Mucosa of gallbladder (tissue), 1 donor: Measurements from ENCODE around the gene UGT2A1. TPM values are rescaled to one million over a fixed set of nuclear protein-coding genes. Genes with fewer than 3 reads are reported as not detected.
"Not testable (repeated sequence)": the region's sequence is repeated elsewhere in the genome, so short reads cannot be mapped to it uniquely, and the experiment has no call there.

ENCODE experiments used
- DNase-seq: peaks from one replicate; pipeline ENCODE4 v3.0.0-alpha.2; 2020; ENCODE audit warnings: low spot score
- total RNA-seq: library from RNA; stranded (reverse); gene quantifications from one replicate; pipeline ENCODE4 v1.2.1, GENCODE V29; 2021
- donor health status: DM: no; HTN: no; CAD: no.

UGT2A1 gene
- total RNA-seq = not detected

DNA sequence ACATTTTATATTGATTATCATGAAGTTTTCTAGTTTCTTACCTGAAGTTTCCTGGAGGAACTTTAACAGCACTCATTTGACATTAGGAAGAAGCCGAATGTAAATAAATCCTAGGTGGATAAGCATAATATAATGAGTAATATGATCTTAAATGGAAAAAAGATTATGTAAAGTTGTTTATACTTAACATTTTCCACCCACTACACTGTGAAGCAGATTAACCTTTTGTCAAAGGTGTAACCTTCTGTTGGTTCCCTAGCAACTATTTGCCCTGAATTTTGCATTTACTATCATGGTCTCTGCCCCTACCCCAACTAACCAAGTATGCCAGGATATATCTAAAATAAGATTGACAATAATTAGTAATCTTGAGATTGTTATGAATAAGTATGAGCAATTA lies at the start of gene UGT2A1:
UGT2A1 (minus strand) TSS at position 101 of the 400 bp plus-strand sequence. CDS start 5,603 bp downstream, outside the sequence.
- DNase-seq = no peak

DNA sequence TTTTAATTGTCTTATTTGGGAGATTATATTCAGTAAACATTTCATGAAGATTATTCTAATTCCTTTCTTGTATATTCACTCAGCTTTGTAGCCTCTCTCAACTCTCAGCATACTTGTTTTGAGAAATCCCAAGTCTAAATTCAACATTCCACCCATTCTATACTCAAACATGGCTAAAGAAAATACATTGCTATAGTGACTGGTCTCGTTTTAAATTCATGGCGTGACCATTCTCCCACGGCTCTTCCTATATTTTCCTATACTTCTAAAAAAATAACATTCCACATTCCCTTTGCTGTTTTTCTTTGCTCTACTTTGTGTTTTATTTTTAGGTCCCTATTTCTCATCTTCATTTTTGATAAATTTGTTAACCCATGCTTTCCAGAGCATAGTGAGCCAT lies 49.2 kb upstream of the UGT2A1 start:
- DNase-seq = no peak

DNA sequence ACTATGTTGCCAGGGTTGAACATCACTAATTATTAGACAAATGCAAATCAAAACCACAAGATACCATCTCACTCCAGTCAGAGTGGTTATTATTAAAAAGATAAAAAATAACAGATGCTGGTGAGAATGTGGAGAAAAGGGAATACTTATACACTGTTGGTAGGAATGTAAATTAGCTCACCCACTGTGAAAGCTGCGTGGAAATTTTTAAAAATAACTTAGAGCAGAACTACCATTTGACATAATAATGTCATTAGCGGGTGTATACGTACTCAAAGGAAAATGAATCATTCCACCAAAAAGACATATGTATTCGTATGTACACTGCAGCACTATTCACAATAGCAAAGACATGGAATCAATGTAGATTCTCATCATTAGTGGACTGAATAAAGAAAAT lies 48.6 kb upstream of the UGT2A1 start:
- no peak for DNase-seq

DNA sequence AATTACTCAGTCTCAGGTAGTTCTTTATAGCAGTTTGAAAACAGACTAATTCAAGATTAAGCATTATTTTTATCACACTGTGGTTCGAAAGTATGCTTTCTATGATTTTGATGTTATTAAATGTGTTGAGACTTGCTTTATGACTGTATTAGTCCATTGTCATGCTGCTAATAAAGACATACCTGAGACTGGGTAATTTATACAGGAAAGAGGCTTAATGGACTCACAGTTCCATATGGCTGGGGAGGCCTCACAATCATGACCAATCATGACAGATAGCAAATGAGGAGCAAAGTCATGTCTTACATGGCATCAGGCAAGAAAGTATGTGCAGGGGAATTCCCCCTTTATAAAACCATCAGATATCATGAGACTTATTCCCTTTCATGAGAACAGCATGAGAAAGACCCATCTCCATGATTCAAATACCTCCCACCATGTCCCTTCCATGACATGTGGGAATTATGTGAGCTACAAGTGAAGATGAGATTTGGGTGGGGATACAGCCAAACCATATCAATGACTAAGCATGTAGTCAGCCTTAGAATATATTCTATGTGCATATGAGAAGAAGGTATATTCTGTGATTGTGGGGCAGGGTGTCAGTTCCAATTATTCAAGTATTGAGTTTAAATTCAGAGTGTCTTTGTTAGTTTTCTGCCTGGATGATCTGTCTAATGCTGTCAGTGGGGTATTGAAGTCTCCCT lies 44.6 kb upstream of the UGT2A1 start:
- no peak for DNase-seq

DNA sequence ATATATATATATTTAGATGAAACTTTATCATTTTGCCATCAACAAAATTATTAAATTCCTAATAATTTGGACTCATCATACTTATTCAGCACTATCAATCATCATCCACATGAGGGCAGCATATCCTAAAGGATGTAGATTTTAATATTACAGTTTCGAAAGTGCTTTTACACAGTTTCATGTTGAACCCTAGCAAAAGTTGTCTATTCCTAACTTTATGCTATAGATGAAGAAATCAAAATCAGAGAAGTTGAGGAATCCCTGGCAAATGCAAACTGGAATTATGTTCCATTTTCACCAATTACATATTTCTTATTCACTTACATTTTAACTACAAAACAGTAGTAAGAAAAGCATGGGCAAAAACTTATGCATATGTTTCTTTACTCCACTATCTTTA lies 36.6 kb upstream of the UGT2A1 start:
- DNase-seq = no peak

DNA sequence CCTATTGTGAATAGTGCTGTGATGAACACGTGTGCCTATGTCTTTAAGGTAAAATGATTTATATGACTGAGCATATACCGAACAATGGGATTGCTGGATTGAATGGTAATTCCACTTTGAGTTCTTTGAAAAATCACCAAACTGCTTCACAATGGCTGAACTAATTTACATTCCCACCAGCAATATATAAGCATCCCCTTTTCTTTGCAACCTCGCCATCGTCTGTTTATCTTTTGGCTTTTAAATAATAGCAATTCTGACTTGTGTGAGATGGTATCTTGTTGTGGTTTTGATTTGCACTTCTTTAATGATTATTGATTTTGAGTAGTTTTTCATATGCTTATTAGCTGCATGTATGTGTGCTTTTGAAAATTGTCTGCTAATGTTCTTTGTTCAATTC lies 31.8 kb upstream of the UGT2A1 start:
- no peak for DNase-seq

DNA sequence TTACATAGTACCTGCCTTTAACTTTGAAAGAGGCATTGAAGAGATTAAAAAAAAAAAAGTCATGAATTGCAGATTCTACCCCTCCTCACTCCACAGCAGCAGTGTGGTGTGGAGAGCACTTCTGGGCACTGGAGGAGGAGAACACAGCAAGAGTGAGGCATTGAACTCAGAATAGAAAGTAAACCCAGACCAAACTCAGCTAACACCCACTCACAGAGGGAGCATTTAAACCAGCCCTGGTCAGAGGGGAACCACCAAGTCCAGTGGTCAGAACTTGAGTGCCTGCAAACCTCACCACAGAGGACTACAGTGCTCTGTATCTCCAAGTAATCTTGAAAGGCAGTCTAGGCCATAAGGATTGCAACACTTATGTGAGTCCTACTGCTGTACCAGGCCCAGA lies 15.6 kb upstream of the UGT2A1 start:
- DNase-seq = no peak

DNA sequence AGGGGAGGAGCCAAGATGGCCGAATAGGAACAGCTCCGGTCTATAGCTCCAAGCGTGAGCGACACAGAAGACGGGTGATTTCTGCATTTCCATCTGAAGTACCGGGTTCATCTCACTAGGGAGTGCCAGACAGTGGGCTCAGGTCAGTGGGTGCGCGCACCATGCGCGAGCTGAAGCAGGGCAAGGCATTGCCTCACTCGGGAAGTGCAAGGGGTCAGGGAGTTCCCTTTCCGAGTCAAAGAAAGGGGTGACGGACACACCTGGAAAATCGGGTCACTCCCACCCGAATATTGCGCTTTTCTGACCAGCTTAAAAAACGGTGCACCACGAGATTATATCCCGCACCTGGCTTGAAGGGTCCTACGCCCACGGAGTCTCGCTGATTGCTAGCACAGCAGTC lies 11.0 kb upstream of the UGT2A1 start:
- DNase-seq = not testable (repeated sequence)

DNA sequence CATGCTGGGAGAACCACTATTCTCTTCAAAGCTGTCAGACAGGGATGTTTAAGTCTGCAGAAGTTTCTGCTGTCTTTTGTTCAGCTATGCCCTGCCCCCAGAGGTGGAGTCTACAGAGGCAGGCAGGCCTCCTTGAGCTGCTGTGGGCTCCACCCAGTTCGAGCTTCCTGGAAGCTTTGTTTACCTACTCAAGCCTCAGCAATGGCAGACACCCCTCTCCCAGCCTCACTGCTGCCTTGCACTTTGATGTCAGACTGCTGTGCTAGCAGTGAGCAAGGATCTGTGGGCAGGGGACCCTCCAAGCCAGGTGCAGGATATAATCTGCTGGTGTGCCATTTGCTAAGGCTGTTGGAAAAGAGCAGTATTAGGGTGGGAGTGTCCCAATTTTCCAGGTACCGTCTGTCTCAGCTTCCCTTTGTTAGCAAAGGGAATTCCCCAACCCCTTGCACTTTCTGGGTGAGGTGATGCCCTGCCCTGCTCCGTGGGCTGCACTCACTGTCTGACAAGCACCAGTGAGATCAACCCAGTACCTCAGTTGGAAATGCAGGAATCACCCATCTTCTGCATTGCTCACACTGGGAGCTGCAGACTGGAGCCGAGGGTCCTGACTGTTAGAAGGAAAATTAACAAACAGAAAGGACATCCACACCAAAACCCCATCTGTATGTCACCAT lies 8.2 kb upstream of the UGT2A1 start:
- DNase-seq = not testable (repeated sequence)

DNA sequence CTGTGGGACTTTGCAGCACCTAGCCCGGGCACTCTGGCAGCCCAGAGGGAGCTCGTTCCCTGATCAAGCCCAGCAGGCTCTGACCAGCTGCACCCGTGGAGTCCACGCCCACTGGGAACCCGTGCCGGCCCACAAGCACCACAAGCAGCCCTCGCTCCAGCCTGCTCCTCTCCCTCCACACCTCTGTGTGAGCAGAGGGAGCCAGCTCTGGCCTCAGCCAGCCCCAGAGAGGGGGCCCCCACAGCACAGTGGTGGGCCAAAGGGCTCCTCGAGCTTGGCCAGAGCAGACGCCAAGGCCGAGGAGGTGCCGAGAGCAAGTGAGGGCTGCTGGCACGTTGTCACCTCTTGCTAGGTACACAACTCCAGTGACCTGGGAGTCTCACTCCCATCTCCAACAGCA lies 5.1 kb upstream of the UGT2A1 start:
- no peak for DNase-seq

DNA sequence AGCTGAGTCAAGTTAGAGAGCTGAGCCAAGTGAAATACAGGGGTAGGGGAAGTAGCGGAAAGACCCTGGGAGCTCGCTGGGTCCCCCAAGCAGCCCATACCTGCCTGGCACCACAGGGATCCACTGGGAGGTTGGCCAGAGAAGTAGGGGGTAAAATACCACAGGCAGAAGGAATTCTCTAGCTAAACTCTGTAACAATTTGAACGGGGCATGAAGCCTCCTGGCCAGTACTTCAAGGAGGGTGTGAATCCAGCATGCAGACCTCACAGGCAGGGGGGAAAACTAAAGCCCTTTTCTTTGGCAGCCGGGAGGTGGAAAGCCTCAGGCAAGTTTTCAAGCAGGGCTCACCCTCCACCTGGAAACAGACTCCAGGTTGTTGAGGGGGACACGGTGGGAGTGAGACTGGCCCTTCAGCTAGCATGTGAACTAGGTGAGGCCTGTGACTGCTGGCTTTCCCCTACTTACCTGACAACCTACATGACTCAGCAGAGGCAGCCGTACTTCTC lies 3.7 kb upstream of the UGT2A1 start:
- no peak for DNase-seq

DNA sequence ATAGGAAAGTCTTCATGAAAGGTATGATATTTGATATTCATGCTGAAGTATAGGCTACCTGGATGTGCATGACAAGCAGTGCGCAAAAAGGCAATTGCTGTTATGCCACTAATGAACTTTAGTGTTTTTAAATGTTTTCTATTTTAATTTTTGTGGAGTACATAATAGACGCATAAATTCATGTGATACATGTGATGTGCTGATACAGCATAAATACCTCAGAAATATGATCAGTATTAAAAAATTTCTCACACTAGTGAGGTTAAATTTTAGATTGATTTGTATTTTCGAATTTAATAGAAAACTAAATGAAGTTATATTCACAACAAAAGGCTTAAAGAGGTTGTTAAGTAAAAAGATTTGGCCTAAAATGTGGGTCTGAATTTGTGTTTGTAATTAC lies 2.2 kb downstream of the UGT2A1 start:
- no peak for DNase-seq

DNA sequence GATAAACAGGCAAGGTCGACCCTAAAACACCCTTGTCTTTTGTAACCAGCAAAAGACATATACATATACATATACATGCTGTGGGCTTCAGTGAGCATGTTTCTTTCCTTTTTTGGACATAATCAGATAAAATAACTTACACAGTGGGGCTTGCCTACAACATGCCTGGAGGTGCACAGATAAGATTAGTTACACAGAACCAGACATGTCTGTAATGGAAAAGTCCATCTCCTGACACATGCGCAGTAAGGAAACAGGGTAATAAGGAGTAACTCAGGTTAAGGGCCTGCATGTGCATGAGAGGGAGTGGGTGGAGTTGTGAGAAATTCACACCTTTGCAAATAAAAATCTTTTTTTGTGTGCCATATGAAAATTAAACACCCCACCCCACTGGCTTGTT lies 3.4 kb downstream of the UGT2A1 start:
- no peak for DNase-seq

DNA sequence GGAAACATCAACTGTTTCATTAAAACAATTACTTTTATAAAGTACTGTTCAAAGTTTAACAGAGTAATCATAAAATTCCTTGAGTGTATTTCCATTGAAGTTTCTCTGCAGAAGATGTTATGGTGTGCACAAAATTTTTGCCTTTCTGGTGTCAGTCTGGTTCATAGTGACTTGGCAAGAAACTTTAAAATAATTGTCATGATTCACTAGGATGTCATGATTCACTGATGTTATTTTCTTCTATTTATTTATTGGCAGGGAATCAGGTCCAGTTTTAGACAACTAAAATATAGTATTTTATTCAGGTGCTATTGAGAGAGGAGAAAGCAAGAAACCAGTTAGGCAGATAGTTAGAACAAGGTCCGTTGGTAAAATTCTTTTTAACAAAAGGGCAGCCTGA lies 3.8 kb downstream of the UGT2A1 start:
- DNase-seq = no peak

DNA sequence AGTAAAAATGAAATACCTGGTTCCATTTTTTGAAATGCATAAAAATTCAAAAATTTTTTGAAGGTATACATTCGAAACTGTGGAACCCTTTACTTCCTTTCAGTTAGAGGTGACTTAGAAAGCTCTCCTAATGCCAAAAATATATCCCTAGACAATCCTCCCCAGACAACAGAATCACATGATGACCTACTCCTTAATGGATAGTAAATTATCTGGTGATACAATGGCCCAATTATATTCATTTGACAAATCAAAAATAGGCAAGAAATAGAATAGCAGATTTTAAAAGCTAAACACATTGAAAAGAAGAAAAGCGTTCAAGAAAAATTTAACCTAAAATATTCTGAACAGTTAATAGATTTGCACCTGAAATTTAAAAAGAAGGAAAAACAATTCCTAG lies 10.1 kb downstream of the UGT2A1 start:
- DNase-seq = no peak

DNA sequence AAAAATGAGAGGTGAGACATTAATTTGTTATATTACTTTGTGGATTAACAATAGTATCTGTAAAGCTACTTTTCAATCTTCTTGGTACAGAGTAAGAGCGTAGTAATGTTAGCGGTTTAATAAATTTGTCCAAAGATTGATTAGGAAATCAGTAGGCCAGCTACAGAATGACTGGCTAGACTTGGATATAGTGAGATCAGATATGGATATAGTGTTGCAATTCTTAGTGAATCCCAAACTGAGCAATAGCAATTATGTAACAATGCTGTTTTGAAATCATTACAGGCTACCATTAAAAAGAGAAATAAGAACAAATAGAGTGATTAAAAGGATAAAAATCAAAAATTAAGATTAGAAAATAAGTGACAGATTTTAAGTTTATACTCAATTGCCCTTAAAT lies 12.8 kb downstream of the UGT2A1 start:
- no peak for DNase-seq

DNA sequence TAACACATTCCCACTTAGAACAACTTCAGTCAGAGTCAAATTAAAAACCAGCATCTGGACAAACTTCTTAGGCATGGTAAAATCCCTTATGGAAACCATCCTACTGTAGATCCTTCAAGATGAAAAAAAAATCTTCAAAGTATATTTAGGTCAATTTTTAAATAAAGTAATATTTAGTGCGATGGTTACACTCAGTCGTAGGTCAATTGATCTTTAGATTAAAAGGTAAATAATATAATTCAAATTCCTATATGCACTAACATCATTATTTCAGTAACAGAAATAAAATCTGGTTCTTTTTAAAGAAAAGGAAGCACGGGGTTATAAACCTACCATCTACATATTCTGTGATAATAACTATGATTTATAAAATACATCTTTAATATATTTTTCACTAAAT lies 13.5 kb downstream of the UGT2A1 start, which contains the start of gene UGT2A2:
UGT2A2 (minus strand) TSS at position 101 of the 400 bp plus-strand sequence; CDS start at position 99, 2 bp downstream.
- no peak for DNase-seq

DNA sequence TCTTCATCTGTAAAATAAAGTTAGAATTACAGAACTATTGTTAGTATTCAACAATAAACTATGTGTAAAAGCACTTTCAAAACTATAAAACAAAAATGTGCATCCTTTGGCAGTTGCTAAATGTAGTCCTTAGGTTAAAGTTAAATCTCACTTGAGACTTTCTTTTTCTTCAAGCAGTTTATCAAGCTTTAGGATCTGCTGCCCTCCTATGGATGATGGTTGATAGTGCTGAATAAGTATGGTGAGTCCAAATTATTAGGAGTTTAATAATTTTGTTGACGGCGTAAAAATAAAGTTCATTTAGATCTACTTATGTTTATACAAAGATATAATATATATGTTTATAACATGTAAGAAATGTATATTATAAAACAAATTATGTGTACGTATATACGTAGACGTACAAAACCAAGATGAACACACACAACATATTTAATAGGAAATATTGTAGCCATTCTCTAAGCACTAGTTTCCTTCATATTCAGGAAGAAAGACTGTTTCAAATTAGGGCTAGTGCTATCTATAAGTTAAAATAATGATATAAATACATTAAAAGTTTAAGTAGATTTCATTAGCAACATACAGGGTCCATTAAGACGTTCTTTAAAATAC lies 35.9 kb downstream of the UGT2A1 start:
- no peak for DNase-seq

DNA sequence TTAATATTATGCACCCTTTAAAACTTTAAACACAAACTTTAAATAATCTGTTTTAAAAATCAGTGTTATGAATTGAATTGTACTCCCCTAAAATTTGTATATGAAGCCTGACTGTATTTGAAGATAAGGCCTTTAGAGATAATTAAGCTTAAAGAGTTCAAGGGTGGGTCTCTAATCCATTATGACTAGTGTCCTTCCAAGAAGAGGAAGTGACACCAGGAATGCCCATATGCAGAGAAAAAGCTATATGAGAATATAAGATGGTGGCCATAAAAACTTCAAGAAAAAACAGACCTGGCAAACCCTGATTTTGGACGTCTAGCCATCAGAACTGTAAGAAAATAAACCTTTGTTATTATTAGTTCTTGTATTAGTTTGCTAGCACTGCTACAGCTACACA lies 42.6 kb downstream of the UGT2A1 start:
- DNase-seq = no peak

DNA sequence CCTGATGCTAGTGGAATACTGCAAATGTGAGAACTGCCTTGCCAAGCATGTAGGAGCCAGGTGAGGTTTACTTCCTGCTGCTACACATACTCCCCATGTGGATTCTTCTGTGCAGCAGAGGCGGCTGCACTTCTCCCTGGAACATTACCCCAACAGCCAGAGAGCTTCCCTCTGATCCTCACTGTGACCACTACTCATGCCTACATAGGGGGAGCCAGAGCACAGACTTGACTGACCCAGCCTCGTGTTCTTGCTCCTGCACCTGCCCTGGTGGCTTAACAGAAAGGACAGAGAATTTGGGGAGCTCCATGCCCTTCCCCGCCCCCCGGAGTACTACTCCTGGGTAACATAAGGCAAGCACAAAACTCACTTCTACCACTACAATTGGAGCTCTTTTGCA lies 52.0 kb downstream of the UGT2A1 start:
- no peak for DNase-seq

DNA sequence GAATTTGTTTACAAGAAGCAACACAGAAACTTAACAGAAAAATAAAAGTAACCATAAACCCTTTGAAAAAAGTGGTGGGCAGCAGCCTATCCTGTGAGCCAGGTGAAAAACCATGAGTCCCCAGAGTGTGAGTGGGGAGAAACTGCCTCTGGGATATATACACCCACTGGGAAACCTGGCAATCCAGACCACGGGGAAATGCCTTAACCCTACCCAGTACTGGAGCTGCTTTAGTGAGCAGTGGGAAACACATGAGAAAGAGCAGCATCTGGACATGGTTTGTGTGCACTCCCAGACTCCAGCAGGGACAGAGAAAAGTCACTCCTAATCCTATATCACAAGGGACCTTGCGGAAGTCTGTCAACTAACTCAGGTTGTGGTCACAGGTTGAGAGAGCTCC lies 53.0 kb downstream of the UGT2A1 start:
- no peak for DNase-seq

DNA sequence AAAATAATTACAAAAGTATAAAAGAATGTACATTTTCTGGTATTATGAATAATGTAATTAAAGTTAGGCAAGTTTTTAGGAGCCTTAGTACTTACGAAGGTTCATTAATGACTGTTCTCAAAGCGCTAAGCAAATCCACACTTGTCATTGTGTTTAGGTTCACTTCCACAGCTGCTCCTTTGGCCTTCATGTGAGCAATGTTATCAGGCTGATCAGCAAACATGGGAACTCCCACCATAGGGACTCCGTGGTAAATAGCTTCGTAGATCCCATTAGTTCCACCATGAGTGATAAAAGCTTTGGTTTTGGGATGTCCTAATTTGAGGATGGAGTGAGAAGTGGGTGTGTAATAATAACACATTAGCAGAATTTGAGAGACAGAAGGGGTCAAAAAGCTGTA lies 58.7 kb downstream of the UGT2A1 start:
- no peak for DNase-seq

DNA sequence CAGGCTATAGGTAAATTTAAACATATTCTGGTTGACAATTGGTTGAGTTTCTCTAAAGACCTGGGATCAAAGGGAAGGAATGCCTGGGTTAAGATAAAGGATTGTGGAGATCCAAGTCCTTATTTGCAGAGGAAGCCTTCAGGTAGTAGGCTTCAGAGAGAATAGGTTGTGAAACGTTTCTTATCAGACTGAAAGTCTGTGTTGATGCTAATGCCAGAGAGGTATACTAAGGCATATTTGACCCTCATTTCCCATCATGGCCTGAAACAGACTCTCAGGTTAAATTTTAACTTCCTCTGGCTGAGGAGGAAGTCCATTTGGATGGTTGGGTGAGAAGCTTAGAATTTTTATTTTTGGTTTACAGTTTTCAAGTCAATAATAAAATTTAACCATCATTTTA lies 61.7 kb downstream of the UGT2A1 start:
- no peak for DNase-seq
